8988T (cell line): Measurements from ENCODE around the gene NCKAP5.

Experiments used
- DNase-seq: peaks from one replicate; pipeline ENCODE4 v3.0.0; 2011

NCKAP5 gene

GRCh38 chr2:133124446-133124845 is 443.8 kb downstream of the NCKAP5 start:
- DNase-seq, result no peak

- DNase-seq, result no peak
Observed at GRCh38 chr2:133123904-133124303, 444.4 kb downstream of the NCKAP5 start.

- DNase-seq, result no peak
Observed at GRCh38 chr2:133123393-133123792, 444.9 kb downstream of the NCKAP5 start.

GRCh38 chr2:133122529-133122928 is 445.7 kb downstream of the NCKAP5 start:
- no peak for DNase-seq

GRCh38 chr2:133120310-133120709 is 448.0 kb downstream of the NCKAP5 start:
- DNase-seq, result no peak

GRCh38 chr2:133110201-133110600 is 458.1 kb downstream of the NCKAP5 start:
- DNase-seq, result no peak

GRCh38 chr2:133109772-133110171 is 458.5 kb downstream of the NCKAP5 start:
- DNase-seq, result no peak

- DNase-seq, result no peak
Observed at GRCh38 chr2:133107058-133107815, 461.0 kb downstream of the NCKAP5 start.

- no peak for DNase-seq
Observed at GRCh38 chr2:133104871-133105270, 463.4 kb downstream of the NCKAP5 start.

- DNase-seq, result no peak
Observed at GRCh38 chr2:133098787-133099186, 469.5 kb downstream of the NCKAP5 start.

GRCh38 chr2:133097666-133098065 is 470.6 kb downstream of the NCKAP5 start:
- no peak for DNase-seq

- DNase-seq, result no peak
Observed at GRCh38 chr2:133092571-133092970, 475.7 kb downstream of the NCKAP5 start.

- DNase-seq, result no peak
Observed at GRCh38 chr2:133090358-133090757, 477.9 kb downstream of the NCKAP5 start.

- no peak for DNase-seq
Observed at GRCh38 chr2:133086176-133086575, 482.1 kb downstream of the NCKAP5 start.

GRCh38 chr2:133085646-133086045 is 482.6 kb downstream of the NCKAP5 start:
- DNase-seq, result no peak

- no peak for DNase-seq
Observed at GRCh38 chr2:133082034-133082433, 486.2 kb downstream of the NCKAP5 start.

- no peak for DNase-seq
Observed at GRCh38 chr2:133080822-133081221, 487.4 kb downstream of the NCKAP5 start.

- no peak for DNase-seq
Observed at GRCh38 chr2:133078667-133079411, 489.4 kb downstream of the NCKAP5 start.

GRCh38 chr2:133077269-133077822 is 490.9 kb downstream of the NCKAP5 start:
- DNase-seq, result no peak

GRCh38 chr2:133072837-133073694 is 495.2 kb downstream of the NCKAP5 start:
- DNase-seq, result no peak

- no peak for DNase-seq
Observed at GRCh38 chr2:133063775-133064174, 504.5 kb downstream of the NCKAP5 start.

GRCh38 chr2:133062931-133063665 is 505.2 kb downstream of the NCKAP5 start:
- DNase-seq, result no peak
